Loucy (cell line): ENCODE measurements around the gene FBH1.
"Not testable (repeated sequence)": the region's sequence is repeated elsewhere in the genome, so short reads cannot be mapped to it uniquely, and the experiment has no call there.

Experiments used
- H2AFZ ChIP-seq: fragments of 200-600 bp; sonication (generic); 2 replicates; pipeline ENCODE4 v1.6.0; 2016; ENCODE audit warnings: antibody characterized with exemption, mild to moderate bottlenecking, low read length, moderate library complexity
- H3F3A ChIP-seq: fragments of 200-600 bp; 2 replicates; pipeline ENCODE4 v1.6.0; 2016; ENCODE audit warnings: antibody characterized with exemption, low read depth, mild to moderate bottlenecking
- H3K27me3 ChIP-seq: fragments of 200-600 bp; sonication (generic); 2 replicates; pipeline ENCODE4 v1.6.1; 2014; ENCODE audit warnings: low read length, mild to moderate bottlenecking; ENCODE audit not compliant: insufficient read depth, poor library complexity, severe bottlenecking
- H3K36me3 ChIP-seq: fragments of 200-600 bp; sonication (generic); 2 replicates; pipeline ENCODE4 v1.6.1; 2016; ENCODE audit warnings: low read length; ENCODE audit not compliant: insufficient read depth
- H3K4me1 ChIP-seq: fragments of 200-600 bp; sonication (generic); 2 replicates; pipeline ENCODE4 v1.5.1; 2014; ENCODE audit warnings: low read length, mild to moderate bottlenecking; ENCODE audit not compliant: insufficient read depth, poor library complexity, severe bottlenecking
- H3K4me2 ChIP-seq: fragments of 200-600 bp; sonication (generic); 2 replicates; pipeline ENCODE4 v1.6.0; 2014; ENCODE audit warnings: antibody characterized with exemption, low read length, low read depth, mild to moderate bottlenecking; ENCODE audit not compliant: poor library complexity, severe bottlenecking
- H3K4me3 ChIP-seq: fragments of 200-600 bp; sonication (generic); 2 replicates; pipeline ENCODE4 v1.5.1; 2014; ENCODE audit warnings: low read length, mild to moderate bottlenecking, mixed read lengths; ENCODE audit not compliant: poor library complexity, severe bottlenecking
- H3K79me2 ChIP-seq: fragments of 200-600 bp; sonication (generic); 2 replicates; pipeline ENCODE4 v1.6.1; 2014; ENCODE audit warnings: low read length; ENCODE audit not compliant: insufficient read depth
- H3K9ac ChIP-seq: fragments of 200-600 bp; sonication (generic); 2 replicates; pipeline ENCODE4 v1.6.0; 2014; ENCODE audit warnings: mild to moderate bottlenecking, low read depth, low read length, moderate library complexity; ENCODE audit not compliant: poor library complexity, severe bottlenecking
- H3K9me2 ChIP-seq: fragments of 200-600 bp; sonication (generic); replicated peaks from 2 replicates; pipeline ENCODE4 v1.6.1; 2016; ENCODE audit warnings: low read depth, low read length, mixed read lengths
- H3K9me3 ChIP-seq: fragments of 200-600 bp; sonication (generic); 2 replicates; pipeline ENCODE4 v1.6.1; 2014; ENCODE audit warnings: mild to moderate bottlenecking, antibody characterized with exemption, low read length, low read depth; ENCODE audit not compliant: insufficient read depth
- H4K20me1 ChIP-seq: fragments of 200-600 bp; sonication (generic); 2 replicates; pipeline ENCODE4 v1.6.0; 2014; ENCODE audit warnings: antibody characterized with exemption, low read length, mild to moderate bottlenecking; ENCODE audit not compliant: insufficient read depth, poor library complexity, severe bottlenecking
- EZH2phosphoT487 ChIP-seq: fragments of 200-600 bp; IDR thresholded peaks from 2 replicates; pipeline ENCODE4 v1.6.1; 2018; ENCODE audit warnings: antibody characterized with exemption, mild to moderate bottlenecking, moderate library complexity, borderline replicate concordance
- TF ChIP-seq, protein P1 (sequence below): fragments of 200-600 bp; sonication (generic); conservative IDR thresholded peaks from 2 replicates; pipeline ENCODE4 v1.5.1; 2014; ENCODE audit warnings: mild to moderate bottlenecking, antibody characterized with exemption, low read length

FBH1 gene

DNA sequence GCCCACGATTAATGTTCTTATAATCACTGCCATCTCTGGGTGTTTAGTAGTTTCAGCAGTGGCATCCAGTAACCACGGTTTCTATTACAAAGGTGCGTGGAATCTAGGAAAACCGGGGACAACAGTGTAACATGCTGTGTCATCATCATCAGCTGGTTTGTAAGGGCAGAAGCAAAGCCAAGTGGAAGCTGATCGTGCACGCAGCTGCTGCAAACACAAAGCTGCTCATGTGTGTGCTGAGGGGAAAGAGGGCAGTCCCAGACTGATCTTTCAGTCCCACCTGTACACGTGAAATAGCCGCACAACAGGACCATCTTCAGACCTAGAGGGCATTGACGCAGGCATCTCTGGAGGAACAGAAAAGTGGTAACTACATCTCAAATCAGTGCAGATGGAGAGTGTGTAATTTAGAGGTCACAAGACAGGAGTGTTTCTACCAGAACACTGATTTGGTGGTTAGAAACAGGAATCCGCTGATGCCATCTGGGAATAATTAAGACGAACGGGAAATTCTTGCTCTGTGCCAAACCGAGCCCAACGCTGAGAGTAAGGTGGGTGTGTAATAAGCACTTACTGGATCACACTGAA lies 13.8 kb upstream of the FBH1 start:
- no peak overlapping the region for H3K4me2 ChIP-seq
- H3F3A ChIP-seq = no peaks in the 10 kb centered on the region
- H3K4me1 ChIP-seq = no peaks in the 10 kb centered on the region
- H3K9me2 ChIP-seq = no peaks in the 10 kb centered on the region
- H3K36me3 ChIP-seq = peaks cover 15% of the 10 kb centered on the region; the same call in 1 of the 2 replicates
- H3K9me3 ChIP-seq = no peaks in the 10 kb centered on the region
- TF ChIP-seq, protein P1, sequence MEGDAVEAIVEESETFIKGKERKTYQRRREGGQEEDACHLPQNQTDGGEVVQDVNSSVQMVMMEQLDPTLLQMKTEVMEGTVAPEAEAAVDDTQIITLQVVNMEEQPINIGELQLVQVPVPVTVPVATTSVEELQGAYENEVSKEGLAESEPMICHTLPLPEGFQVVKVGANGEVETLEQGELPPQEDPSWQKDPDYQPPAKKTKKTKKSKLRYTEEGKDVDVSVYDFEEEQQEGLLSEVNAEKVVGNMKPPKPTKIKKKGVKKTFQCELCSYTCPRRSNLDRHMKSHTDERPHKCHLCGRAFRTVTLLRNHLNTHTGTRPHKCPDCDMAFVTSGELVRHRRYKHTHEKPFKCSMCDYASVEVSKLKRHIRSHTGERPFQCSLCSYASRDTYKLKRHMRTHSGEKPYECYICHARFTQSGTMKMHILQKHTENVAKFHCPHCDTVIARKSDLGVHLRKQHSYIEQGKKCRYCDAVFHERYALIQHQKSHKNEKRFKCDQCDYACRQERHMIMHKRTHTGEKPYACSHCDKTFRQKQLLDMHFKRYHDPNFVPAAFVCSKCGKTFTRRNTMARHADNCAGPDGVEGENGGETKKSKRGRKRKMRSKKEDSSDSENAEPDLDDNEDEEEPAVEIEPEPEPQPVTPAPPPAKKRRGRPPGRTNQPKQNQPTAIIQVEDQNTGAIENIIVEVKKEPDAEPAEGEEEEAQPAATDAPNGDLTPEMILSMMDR = no peak
- no peak for TF ChIP-seq EZH2phosphoT487
- no peaks in the 10 kb centered on the region for H4K20me1 ChIP-seq
- H3K4me3 ChIP-seq = no peak overlapping the region
- no peaks in the 10 kb centered on the region for H3K79me2 ChIP-seq
- no peaks in the 10 kb centered on the region for H3K27me3 ChIP-seq
- H2AFZ ChIP-seq = no peak overlapping the region
- H3K9ac ChIP-seq = no peak overlapping the region

DNA sequence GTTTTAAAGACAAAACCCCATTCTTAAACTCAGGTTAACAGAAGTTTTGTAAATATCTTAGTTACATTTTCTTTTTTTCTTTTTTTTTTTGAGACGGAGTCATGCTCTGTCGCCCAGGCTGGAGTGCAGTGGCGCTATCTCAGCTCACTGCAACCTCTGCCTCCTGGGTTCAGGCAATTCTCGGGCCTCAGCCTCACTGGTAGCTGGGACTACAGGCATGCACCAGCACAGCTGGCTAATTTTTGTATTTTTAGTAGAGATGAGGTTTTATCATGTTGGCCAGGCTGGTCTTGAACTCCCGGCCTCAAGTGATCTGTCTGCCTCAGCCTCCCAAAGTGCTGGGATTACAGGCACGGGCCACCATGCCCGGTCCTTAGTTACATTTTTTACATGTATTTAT lies 13.0 kb upstream of the FBH1 start:
- not testable (repeated sequence) for H3K4me1 ChIP-seq, H3K9ac ChIP-seq, H3K4me2 ChIP-seq, H3K4me3 ChIP-seq, H3K9me2 ChIP-seq, H3K79me2 ChIP-seq, H3K9me3 ChIP-seq, H4K20me1 ChIP-seq, H2AFZ ChIP-seq, H3F3A ChIP-seq, H3K27me3 ChIP-seq
- H3K36me3 ChIP-seq = peaks cover 15% of the 10 kb centered on the region; the same call in 1 of the 2 replicates

DNA sequence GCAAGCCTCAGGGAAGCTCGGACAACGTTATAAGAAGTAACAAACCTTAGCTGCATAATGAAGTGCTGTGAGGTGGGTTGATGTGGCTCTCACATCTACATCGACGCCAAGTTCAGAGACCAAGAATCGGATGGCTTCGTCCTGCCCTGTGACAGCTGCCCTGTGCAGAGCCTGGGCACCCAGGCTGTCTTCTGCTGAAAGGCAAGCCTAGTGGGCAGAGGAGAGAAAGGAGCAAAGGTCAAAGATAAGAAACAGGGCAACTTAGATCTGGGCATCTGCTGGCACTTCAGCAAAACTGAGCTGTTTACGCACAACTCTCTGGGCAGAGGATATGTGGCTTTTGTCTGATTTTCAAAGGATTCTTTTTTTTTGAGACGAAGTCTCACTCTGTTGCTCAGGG lies 7.1 kb upstream of the FBH1 start:
- Histone ChIP-seq H3K9me3 (no peaks in the 10 kb centered on the region), H4K20me1 (peaks cover 10% of the 10 kb centered on the region), H3K4me1 (peaks cover 7% of the 10 kb centered on the region), H3K4me2 (no peak overlapping the region), H3K9me2 (no peaks in the 10 kb centered on the region), H3F3A (no peaks in the 10 kb centered on the region), H3K36me3 (peaks cover 20% of the 10 kb centered on the region; the same call in 1 of the 2 replicates), H3K9ac (no peak overlapping the region), H2AFZ (no peak overlapping the region), H3K27me3 (no peaks in the 10 kb centered on the region), H3K4me3 (no peak overlapping the region), H3K79me2 (peaks cover 12% of the 10 kb centered on the region; the same call in 1 of the 2 replicates)
- TF ChIP-seq EZH2phosphoT487 = no peak
- TF ChIP-seq, protein P1 = no peak

DNA sequence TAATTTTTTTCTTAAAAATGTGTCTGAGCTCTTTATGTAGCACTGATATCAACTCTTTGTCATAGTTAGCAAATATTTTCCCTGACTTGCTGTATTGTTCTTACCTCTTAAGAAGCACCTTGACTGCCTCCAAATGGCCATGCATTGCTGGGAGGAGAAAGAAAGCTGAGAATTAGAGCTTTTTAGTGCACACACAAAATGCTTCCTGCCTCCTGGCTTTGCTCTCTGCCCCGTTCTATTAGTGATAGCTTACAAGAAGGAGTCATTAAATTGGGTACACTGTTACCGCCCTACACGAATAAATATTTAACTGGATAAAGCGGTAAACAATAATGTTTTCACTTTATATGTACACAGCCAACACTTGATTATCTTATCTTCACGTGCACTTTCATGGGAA lies 4.4 kb upstream of the FBH1 start:
- H3K79me2 ChIP-seq = peaks cover 31% of the 10 kb centered on the region
- no peak overlapping the region for H3K9ac ChIP-seq
- peaks cover 16% of the 10 kb centered on the region; the same call in 1 of the 2 replicates for H3K36me3 ChIP-seq
- no peaks in the 10 kb centered on the region for H3K9me2 ChIP-seq
- TF ChIP-seq EZH2phosphoT487 = no peak
- TF ChIP-seq, protein P1 = no peak
- H3K27me3 ChIP-seq = no peaks in the 10 kb centered on the region
- no peaks in the 10 kb centered on the region for H3K9me3 ChIP-seq
- H4K20me1 ChIP-seq = peaks cover 22% of the 10 kb centered on the region
- no peak overlapping the region for H3K4me2 ChIP-seq
- no peak overlapping the region for H2AFZ ChIP-seq
- no peaks in the 10 kb centered on the region for H3F3A ChIP-seq
- H3K4me3 ChIP-seq = no peak overlapping the region
- H3K4me1 ChIP-seq = peaks cover 17% of the 10 kb centered on the region
